WI38 (cell line): ENCODE measurements around the gene EPAS1.
A peak's percentile ranks its signal among the peaks of the same experiment; 100 is the strongest.

Experiments
- H3K4me3 ChIP-seq: 2 replicates; pipeline ENCODE4 v1.5.1; 2011; ENCODE audit warnings: low read depth, mild to moderate bottlenecking, control low read depth, low read length
- CTCF ChIP-seq: IDR thresholded peaks from 2 replicates; pipeline ENCODE4 v1.5.1; 2012; ENCODE audit warnings: low read depth, mild to moderate bottlenecking, control low read depth, low read length

Gene EPAS1

GRCh38 chr2:46296840-46297545 is at the start of gene EPAS1:
TSS of gene EPAS1 (plus strand) at chr2:46297407. CDS start at chr2:46297912, 505 bp downstream.
- H3K4me3 ChIP-seq, result peak within 1 kb of the TSS; percentile 97
- TF ChIP-seq CTCF, result no peak

- TF ChIP-seq CTCF, result no peak
- no peak overlapping the region for H3K4me3 ChIP-seq
These were observed 49.0 kb upstream of the EPAS1 start for GRCh38 chr2:46248171-46248570.

DNA sequence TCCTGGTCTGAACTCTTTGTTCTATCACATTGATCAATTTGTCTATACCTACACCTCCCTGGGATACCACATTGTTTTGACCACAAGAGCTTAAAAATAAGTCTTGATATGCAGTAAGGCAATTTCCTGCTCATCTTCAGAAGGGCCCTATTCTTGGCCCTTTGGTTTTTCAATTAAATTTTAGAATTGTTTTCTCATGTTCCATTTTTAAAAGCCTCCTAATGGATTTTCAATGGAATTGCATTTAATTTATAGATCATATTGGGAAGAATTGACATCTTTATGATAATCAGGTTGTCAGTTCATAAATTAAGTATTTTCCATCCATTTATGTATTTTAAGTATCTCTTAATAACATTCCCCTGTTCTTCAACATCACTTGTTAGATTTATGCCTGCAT is 47.6 kb upstream of the EPAS1 start:
- no peak overlapping the region for H3K4me3 ChIP-seq
- TF ChIP-seq CTCF, result 0 out of 2 replicates have a peak, but pooled peaks have one; percentile 4

GRCh38 chr2:46252891-46253659 is 44.1 kb upstream of the EPAS1 start:
- TF ChIP-seq CTCF, result no peak
- H3K4me3 ChIP-seq, result no peak overlapping the region

GRCh38 chr2:46254474-46254873 is 42.7 kb upstream of the EPAS1 start:
- TF ChIP-seq CTCF, result no peak
- H3K4me3 ChIP-seq, result no peak overlapping the region

GRCh38 chr2:46256563-46257142 is 40.6 kb upstream of the EPAS1 start:
- no peak for TF ChIP-seq CTCF
- no peak overlapping the region for H3K4me3 ChIP-seq

DNA sequence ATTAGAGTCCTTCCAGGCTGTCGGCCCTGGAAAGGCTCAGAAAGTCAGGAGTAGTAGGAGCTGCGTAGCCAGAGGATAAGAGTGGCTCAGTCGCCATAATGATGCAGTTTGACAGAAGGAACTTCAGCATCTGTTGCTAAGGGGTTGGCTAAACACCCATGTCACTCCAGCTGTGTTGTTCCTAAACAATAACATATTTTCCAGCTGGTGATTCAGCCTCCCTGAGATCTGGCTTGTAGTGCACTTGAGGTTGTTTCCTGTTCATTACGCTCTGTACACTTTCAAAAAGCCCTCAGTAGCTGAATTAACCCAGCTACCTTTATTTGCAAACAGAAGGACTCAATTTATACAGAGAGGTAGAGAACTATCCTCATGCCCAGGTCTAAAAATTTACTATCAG is 39.7 kb upstream of the EPAS1 start:
- TF ChIP-seq CTCF, result no peak
- H3K4me3 ChIP-seq, result no peak overlapping the region
